ENCODE data around the gene CENPS. TPM values are rescaled to one million over a fixed set of nuclear protein-coding genes. Genes with fewer than 3 reads are reported as not detected.

CENPS gene
- polyA plus RNA-seq, 1 experiment, result 11.4 TPM

GRCh38 chr1:10431070-10431730 is 967 bp downstream of the CENPS start:
- Histone ChIP-seq H3K4me3 (ENCODE audit: low read depth, low read length) (peak overlapping the region; percentile 87), H3K27ac (ENCODE audit: low read depth, low read length) (peak overlapping the region; percentile 68), H3K9me3 (ENCODE audit: control insufficient read depth, insufficient read depth, low read length) (no peaks in the 10 kb centered on the region; the same call in 1 of the 2 replicates), H3K27me3 (ENCODE audit: control insufficient read depth, insufficient read depth, low read length) (no peaks in the 10 kb centered on the region)
- POLR2A ChIA-PET, result interaction anchor here (1.9 kb wide), 2 partner anchors 33 to 50 kb away, joined by 4 to 7 read pairs; partner anchors contain the start of gene PGD
- CTCF ChIA-PET, result interaction anchor here (3.6 to 4.8 kb wide), 4 partner anchors 11 to 63 kb away, joined by 15 to 98 read pairs (median 53); no protein-coding TSS in a partner anchor
- no peak for TF ChIP-seq CTCF (IDR thresholded peaks at IDR 0.05; ENCODE audit: low read depth, low read length)
- DNase-seq (ENCODE audit: low read depth, low spot score), result no peak

- Histone ChIP-seq H3K27ac (ENCODE audit: low read depth, low read length) (peak overlapping the region; percentile 31), H3K27me3 (ENCODE audit: control insufficient read depth, insufficient read depth, low read length) (no peaks in the 10 kb centered on the region), H3K9me3 (ENCODE audit: control insufficient read depth, insufficient read depth, low read length) (no peaks in the 10 kb centered on the region; the same call in 1 of the 2 replicates), H3K4me3 (ENCODE audit: low read depth, low read length) (no peak overlapping the region)
- no peak for DNase-seq (ENCODE audit: low read depth, low spot score)
- ChIA-PET POLR2A (no interaction called here), CTCF (interaction anchor here (3.9 to 4.2 kb wide), 2 partner anchors 9 to 61 kb away, joined by 15 to 21 read pairs; no protein-coding TSS in a partner anchor)
- no peak for TF ChIP-seq CTCF (IDR thresholded peaks at IDR 0.05; ENCODE audit: low read depth, low read length)
Measured at GRCh38 chr1:10432910-10433700, 2.9 kb downstream of the CENPS start.

- H3K4me3 ChIP-seq (ENCODE audit: low read depth, low read length), result no peak overlapping the region
- CTCF ChIA-PET, result interaction anchor here (0.9 to 3.9 kb wide), 2 partner anchors 61 to 74 kb away, joined by 3 to 21 read pairs; no protein-coding TSS in a partner anchor
- POLR2A ChIA-PET, result no interaction called here
- no peak overlapping the region for H3K27ac ChIP-seq (ENCODE audit: low read depth, low read length)
- H3K27me3 ChIP-seq (ENCODE audit: control insufficient read depth, insufficient read depth, low read length), result no peaks in the 10 kb centered on the region
- TF ChIP-seq CTCF (IDR thresholded peaks at IDR 0.05; ENCODE audit: low read depth, low read length), result no peak
- no peak for DNase-seq (ENCODE audit: low read depth, low spot score)
- H3K9me3 ChIP-seq (ENCODE audit: control insufficient read depth, insufficient read depth, low read length), result no peaks in the 10 kb centered on the region; the same call in 1 of the 2 replicates
Measured at GRCh38 chr1:10433790-10434189, 3.6 kb downstream of the CENPS start.

GRCh38 chr1:10434590-10434989 is 4.4 kb downstream of the CENPS start:
- Histone ChIP-seq H3K4me3 (ENCODE audit: low read depth, low read length) (no peak overlapping the region), H3K9me3 (ENCODE audit: control insufficient read depth, insufficient read depth, low read length) (no peaks in the 10 kb centered on the region; the same call in 1 of the 2 replicates), H3K27ac (ENCODE audit: low read depth, low read length) (no peak overlapping the region), H3K27me3 (ENCODE audit: control insufficient read depth, insufficient read depth, low read length) (no peaks in the 10 kb centered on the region)
- DNase-seq (ENCODE audit: low read depth, low spot score), result no peak
- TF ChIP-seq CTCF (IDR thresholded peaks at IDR 0.05; ENCODE audit: low read depth, low read length), result no peak
- CTCF ChIA-PET, result interaction anchor here (0.9 to 3.9 kb wide), 2 partner anchors 60 to 73 kb away, joined by 3 to 21 read pairs; no protein-coding TSS in a partner anchor
- POLR2A ChIA-PET, result no interaction called here

Data from AG04450 (cell line).